Effector memory CD8-positive, alpha-beta T cell (primary cell): ENCODE results near the gene NRAP.

Experiments
- ATAC-seq: fragments of 150-1000 bp; cut with Tn5 transposase; replicated peaks from 2 replicates; pipeline ENCODE4 v1.10.0; 2021; ENCODE audit warnings: mild to moderate bottlenecking, moderate library complexity
- DNase-seq, 3 experiments: peaks; one replicate each; pipeline ENCODE4 v3.0.0; 2021
- H3K27ac Mint-ChIP-seq, 2 donors: one replicate each; pipeline ENCODE4 v1.8.0; 2022; ENCODE audit warnings: mild to moderate bottlenecking in 2 of 2, mixed read lengths in 2 of 2, moderate library complexity in 2 of 2
- H3K27me3 Mint-ChIP-seq, 2 donors: one replicate each; pipeline ENCODE4 v1.8.0; 2022; ENCODE audit warnings: mixed read lengths in 2 of 2
- H3K36me3 Mint-ChIP-seq: one replicate; pipeline ENCODE4 v1.8.0; 2022; ENCODE audit warnings: mild to moderate bottlenecking, moderate library complexity, mixed read lengths; ENCODE audit not compliant: insufficient read depth
- H3K4me1 Mint-ChIP-seq, 2 donors: one replicate each; pipeline ENCODE4 v1.8.0; 2022; ENCODE audit warnings: low read depth in 2 of 2, mixed read lengths in 2 of 2
- H3K4me3 Mint-ChIP-seq, 2 donors: one replicate each; pipeline ENCODE4 v1.8.0; 2022; ENCODE audit warnings: mild to moderate bottlenecking in 2 of 2, mixed read lengths in 2 of 2, moderate library complexity in 2 of 2
- H3K9me3 Mint-ChIP-seq, 2 donors: one replicate each; pipeline ENCODE4 v1.8.0; 2022; ENCODE audit warnings: mixed read lengths in 2 of 2
- total RNA-seq, 9 experiments: gene quantifications; one replicate each; lab custom pipeline; 2026; lab: John Stamatoyannopoulos, UW

The NRAP gene
- 0 to 0.10 (median 0) reads per million in 9 experiments for total RNA-seq

GRCh38 chr10:113663908-113664307 lies at the start of gene NRAP:
NRAP (minus strand) TSS chr10:113664041; CDS start chr10:113663882, 159 bp downstream.
- Mint-ChIP-seq H3K4me3 (no peak within 1 kb of the TSS), H3K4me1 (no peaks in the 10 kb centered on the region), H3K36me3 (no peaks in the 10 kb centered on the region), H3K27ac (no peak within 1 kb of the TSS), H3K9me3 (no peaks in the 10 kb centered on the region), H3K27me3 (peaks cover 15 to 28% of the 10 kb centered on the region in 2 donors)
- DNase-seq (no peak), ATAC-seq (no peak)

GRCh38 chr10:113713640-113713982 lies 49.8 kb upstream of the NRAP start:
- peaks cover 31% of the 10 kb centered on the region for H3K36me3 Mint-ChIP-seq
- no peak for ATAC-seq
- H3K27me3 Mint-ChIP-seq, result no peaks in the 10 kb centered on the region

GRCh38 chr10:113712755-113713639 lies 49.2 kb upstream of the NRAP start:
- ATAC-seq (no peak), DNase-seq (no peak)
- Mint-ChIP-seq H3K27me3 (no peaks in the 10 kb centered on the region), H3K36me3 (peaks cover 29% of the 10 kb centered on the region), H3K4me1 (peaks cover 19 to 24% of the 10 kb centered on the region in 2 donors), H3K9me3 (peaks cover 0 to 3% of the 10 kb centered on the region in 2 donors), H3K4me3 (no peak overlapping the region), H3K27ac (no peak overlapping the region)

More at GRCh38 chr10:113713640-113713982, 49.8 kb upstream of the NRAP start:
- peaks cover 19% of the 10 kb centered on the region in 2 donors for H3K4me1 Mint-ChIP-seq
- H3K9me3 Mint-ChIP-seq, result peaks cover 0 to 3% of the 10 kb centered on the region in 2 donors
- no peak for DNase-seq
- H3K27ac Mint-ChIP-seq, result no peak overlapping the region
- no peak overlapping the region for H3K4me3 Mint-ChIP-seq

GRCh38 chr10:113712024-113712423 lies 48.2 kb upstream of the NRAP start:
- H3K27me3 Mint-ChIP-seq, result no peaks in the 10 kb centered on the region
- peaks cover 22% of the 10 kb centered on the region for H3K36me3 Mint-ChIP-seq
- H3K9me3 Mint-ChIP-seq, result peaks cover 0 to 3% of the 10 kb centered on the region in 2 donors
- no peak for ATAC-seq
- H3K27ac Mint-ChIP-seq, result no peak overlapping the region
- DNase-seq, result no peak
- peaks cover 22 to 29% of the 10 kb centered on the region in 2 donors for H3K4me1 Mint-ChIP-seq
- no peak overlapping the region for H3K4me3 Mint-ChIP-seq

GRCh38 chr10:113711142-113711541 lies 47.3 kb upstream of the NRAP start:
- DNase-seq, result no peak
- Mint-ChIP-seq H3K4me3 (no peak overlapping the region), H3K27ac (peak overlapping the region in 1 of 2 donors; percentile 72), H3K4me1 (peaks cover 26 to 30% of the 10 kb centered on the region in 2 donors), H3K27me3 (no peaks in the 10 kb centered on the region), H3K36me3 (peaks cover 22% of the 10 kb centered on the region), H3K9me3 (peaks cover 0 to 3% of the 10 kb centered on the region in 2 donors)
- no peak for ATAC-seq

- DNase-seq (no peak), ATAC-seq (no peak)
- Mint-ChIP-seq H3K9me3 (no peaks in the 10 kb centered on the region), H3K4me3 (no peak overlapping the region), H3K27ac (peak overlapping the region in 1 of 2 donors; percentile 65), H3K36me3 (peaks cover 18% of the 10 kb centered on the region), H3K4me1 (peaks cover 26 to 30% of the 10 kb centered on the region in 2 donors), H3K27me3 (no peaks in the 10 kb centered on the region)
Measured at GRCh38 chr10:113709221-113709838, 45.5 kb upstream of the NRAP start.

- H3K36me3 Mint-ChIP-seq, result peaks cover 14% of the 10 kb centered on the region
- H3K4me3 Mint-ChIP-seq, result no peak overlapping the region
- H3K9me3 Mint-ChIP-seq, result no peaks in the 10 kb centered on the region
- ATAC-seq (no peak), DNase-seq (no peak)
- peaks cover 26 to 30% of the 10 kb centered on the region in 2 donors for H3K4me1 Mint-ChIP-seq
- H3K27ac Mint-ChIP-seq, result peak overlapping the region in 1 of 2 donors; percentile 65
- H3K27me3 Mint-ChIP-seq, result no peaks in the 10 kb centered on the region
Measured at GRCh38 chr10:113708640-113709039, 44.8 kb upstream of the NRAP start.

- Mint-ChIP-seq H3K36me3 (peaks cover 13% of the 10 kb centered on the region), H3K27me3 (no peaks in the 10 kb centered on the region), H3K9me3 (no peaks in the 10 kb centered on the region), H3K27ac (peak overlapping the region; percentile 36 to 66), H3K4me3 (no peak overlapping the region), H3K4me1 (peaks cover 26 to 30% of the 10 kb centered on the region in 2 donors)
- no peak for DNase-seq
- no peak for ATAC-seq
Measured at GRCh38 chr10:113706623-113707022, 42.8 kb upstream of the NRAP start.

- peaks cover 20% of the 10 kb centered on the region for H3K36me3 Mint-ChIP-seq
- H3K27ac Mint-ChIP-seq, result peak overlapping the region in 1 of 2 donors; percentile 66
- no peaks in the 10 kb centered on the region for H3K9me3 Mint-ChIP-seq
- no peaks in the 10 kb centered on the region for H3K27me3 Mint-ChIP-seq
- DNase-seq, result no peak
- no peak overlapping the region for H3K4me3 Mint-ChIP-seq
- H3K4me1 Mint-ChIP-seq, result peaks cover 24 to 34% of the 10 kb centered on the region in 2 donors
- no peak for ATAC-seq
Measured at GRCh38 chr10:113705344-113705652, 41.5 kb upstream of the NRAP start.

GRCh38 chr10:113704637-113705343 lies 40.9 kb upstream of the NRAP start:
- peaks cover 20% of the 10 kb centered on the region for H3K36me3 Mint-ChIP-seq
- no peak for ATAC-seq
- H3K27me3 Mint-ChIP-seq, result no peaks in the 10 kb centered on the region
- H3K4me3 Mint-ChIP-seq, result no peak overlapping the region
- DNase-seq, result peak in 2 of 3 experiments; percentile 10 to 16
- H3K9me3 Mint-ChIP-seq, result no peaks in the 10 kb centered on the region
- H3K4me1 Mint-ChIP-seq, result peaks cover 19 to 30% of the 10 kb centered on the region in 2 donors
- H3K27ac Mint-ChIP-seq, result no peak overlapping the region

GRCh38 chr10:113697595-113697994 lies 33.8 kb upstream of the NRAP start:
- no peak for DNase-seq
- ATAC-seq, result no peak
- Mint-ChIP-seq H3K36me3 (peaks cover 13% of the 10 kb centered on the region), H3K4me3 (no peak overlapping the region), H3K9me3 (peaks cover 2 to 8% of the 10 kb centered on the region in 2 donors), H3K4me1 (peaks cover 2 to 28% of the 10 kb centered on the region in 2 donors), H3K27me3 (no peaks in the 10 kb centered on the region), H3K27ac (peak overlapping the region in 1 of 2 donors; percentile 31)

- Mint-ChIP-seq H3K4me3 (no peak overlapping the region), H3K27ac (no peak overlapping the region), H3K27me3 (no peaks in the 10 kb centered on the region), H3K36me3 (peaks cover 11% of the 10 kb centered on the region), H3K9me3 (peaks cover 2 to 8% of the 10 kb centered on the region in 2 donors), H3K4me1 (peaks cover 2 to 26% of the 10 kb centered on the region in 2 donors)
- DNase-seq (no peak), ATAC-seq (no peak)
Measured at GRCh38 chr10:113695691-113696090, 31.9 kb upstream of the NRAP start.

GRCh38 chr10:113693348-113693747 lies 29.5 kb upstream of the NRAP start:
- DNase-seq, result no peak
- H3K36me3 Mint-ChIP-seq, result peaks cover 10% of the 10 kb centered on the region
- no peak overlapping the region for H3K27ac Mint-ChIP-seq
- no peak for ATAC-seq
- no peak overlapping the region for H3K4me3 Mint-ChIP-seq
- no peaks in the 10 kb centered on the region for H3K27me3 Mint-ChIP-seq
- H3K9me3 Mint-ChIP-seq, result peaks cover 2 to 11% of the 10 kb centered on the region in 2 donors
- peaks cover 12 to 30% of the 10 kb centered on the region in 2 donors for H3K4me1 Mint-ChIP-seq
